ENCODE data around the gene TSPYL6. TPM values are rescaled to one million over a fixed set of nuclear protein-coding genes. Genes with fewer than 3 reads are reported as not detected.
"Not testable (repeated sequence)": the region's sequence is repeated elsewhere in the genome, so short reads cannot be mapped to it uniquely, and the experiment has no call there.

Gene TSPYL6
- total RNA-seq (not detected in 2 replicates), polyA plus RNA-seq (not detected in 2 replicates)

DNA sequence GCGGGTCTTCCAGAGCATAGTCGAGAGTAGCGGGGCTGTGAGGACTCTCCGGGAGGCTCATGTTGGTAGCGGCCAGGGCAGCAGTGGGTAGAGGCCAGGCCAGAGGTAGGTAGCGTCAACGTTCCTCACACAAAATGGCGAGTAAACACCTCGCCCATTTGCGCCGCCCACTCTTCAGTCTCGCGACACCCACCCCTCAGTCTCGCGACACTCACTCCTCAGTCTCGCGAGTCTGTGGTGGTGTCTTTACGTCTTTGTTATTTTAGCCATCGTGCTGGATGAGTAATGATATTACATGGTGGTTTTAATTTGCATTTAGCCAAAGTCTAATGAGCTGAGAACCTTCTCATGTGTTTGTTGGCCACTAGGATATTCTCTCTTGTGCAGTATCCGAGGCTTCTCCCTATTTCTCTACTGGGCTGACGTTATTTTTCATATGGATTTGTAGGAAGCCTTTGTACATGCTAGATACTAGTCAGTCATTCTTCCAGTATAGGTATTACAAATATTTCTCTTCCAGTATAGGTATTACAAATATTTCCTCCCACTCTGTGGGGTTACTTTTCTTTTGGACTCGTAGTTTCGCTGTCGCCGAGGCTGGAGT is at the start of gene TSPYL6:
Gene TSPYL6, minus strand, starts transcription at position 139 of the 604 bp plus-strand sequence. Its CDS starts 78 bp downstream, at position 61.
- no peaks in the 10 kb centered on the region for H3K4me1 ChIP-seq (ENCODE audit: low read depth)
- TF ChIP-seq, protein P1, sequence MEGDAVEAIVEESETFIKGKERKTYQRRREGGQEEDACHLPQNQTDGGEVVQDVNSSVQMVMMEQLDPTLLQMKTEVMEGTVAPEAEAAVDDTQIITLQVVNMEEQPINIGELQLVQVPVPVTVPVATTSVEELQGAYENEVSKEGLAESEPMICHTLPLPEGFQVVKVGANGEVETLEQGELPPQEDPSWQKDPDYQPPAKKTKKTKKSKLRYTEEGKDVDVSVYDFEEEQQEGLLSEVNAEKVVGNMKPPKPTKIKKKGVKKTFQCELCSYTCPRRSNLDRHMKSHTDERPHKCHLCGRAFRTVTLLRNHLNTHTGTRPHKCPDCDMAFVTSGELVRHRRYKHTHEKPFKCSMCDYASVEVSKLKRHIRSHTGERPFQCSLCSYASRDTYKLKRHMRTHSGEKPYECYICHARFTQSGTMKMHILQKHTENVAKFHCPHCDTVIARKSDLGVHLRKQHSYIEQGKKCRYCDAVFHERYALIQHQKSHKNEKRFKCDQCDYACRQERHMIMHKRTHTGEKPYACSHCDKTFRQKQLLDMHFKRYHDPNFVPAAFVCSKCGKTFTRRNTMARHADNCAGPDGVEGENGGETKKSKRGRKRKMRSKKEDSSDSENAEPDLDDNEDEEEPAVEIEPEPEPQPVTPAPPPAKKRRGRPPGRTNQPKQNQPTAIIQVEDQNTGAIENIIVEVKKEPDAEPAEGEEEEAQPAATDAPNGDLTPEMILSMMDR (IDR thresholded peaks at IDR 0.05; ENCODE audit: low read depth, low read length), result no peak
- DNase-seq (ENCODE audit: low read depth in 1 of 2, low spot score in 1 of 2), result no peak
- H3K4me3 ChIP-seq, result no peak within 1 kb of the TSS
- H3K9me3 ChIP-seq (ENCODE audit: low read depth), result no peaks in the 10 kb centered on the region
- no peak within 1 kb of the TSS for H3K27ac ChIP-seq
- no peaks in the 10 kb centered on the region for H3K27me3 ChIP-seq
- H3K36me3 ChIP-seq, result no peaks in the 10 kb centered on the region

DNA sequence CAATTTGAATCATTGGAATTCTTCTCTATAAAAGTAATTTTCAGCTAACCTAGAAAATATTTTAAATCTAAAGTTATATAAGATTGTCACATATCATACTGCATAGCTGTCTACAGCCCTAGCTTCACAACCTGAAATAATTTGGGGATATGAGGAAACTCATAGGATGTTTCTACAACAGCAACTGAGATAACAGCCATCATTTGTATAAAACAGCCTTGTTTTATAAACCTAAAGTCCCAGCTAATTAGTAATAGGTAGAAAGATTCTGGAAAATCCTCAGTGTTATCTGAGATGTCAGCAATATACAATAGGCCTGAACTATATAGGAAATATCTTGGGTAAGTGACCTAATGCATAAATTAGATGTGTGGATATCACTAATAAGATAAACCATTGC is 47.6 kb upstream of the TSPYL6 start:
- Histone ChIP-seq H3K27ac (no peak overlapping the region), H3K4me1 (ENCODE audit: low read depth) (no peaks in the 10 kb centered on the region), H3K27me3 (no peaks in the 10 kb centered on the region), H3K36me3 (no peaks in the 10 kb centered on the region), H3K9me3 (ENCODE audit: low read depth) (no peaks in the 10 kb centered on the region), H3K4me3 (no peak overlapping the region)
- DNase-seq (ENCODE audit: low read depth in 1 of 2, low spot score in 1 of 2), result no peak
- TF ChIP-seq, protein P1 (IDR thresholded peaks at IDR 0.05; ENCODE audit: low read depth, low read length), result no peak

DNA sequence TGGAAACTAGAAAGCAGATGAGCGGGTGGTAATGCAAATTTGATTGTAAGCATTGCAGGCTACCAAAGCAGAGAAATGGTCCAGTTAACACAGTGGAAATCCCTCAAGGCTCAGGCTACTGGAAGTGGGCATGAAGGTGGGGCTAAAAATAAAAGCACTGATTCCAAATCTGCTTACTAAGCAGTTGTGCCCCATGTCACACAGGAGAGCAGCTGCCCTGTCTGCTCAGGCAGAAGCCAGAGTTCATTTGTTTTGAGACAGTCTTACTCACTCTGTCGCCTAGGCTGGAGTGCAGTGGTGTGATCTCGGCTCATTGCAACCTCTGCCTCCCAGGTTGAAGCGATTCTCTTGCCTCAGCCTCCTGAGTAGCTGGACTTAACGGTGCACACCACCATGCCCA is 42.5 kb upstream of the TSPYL6 start:
- no peaks in the 10 kb centered on the region for H3K4me1 ChIP-seq (ENCODE audit: low read depth)
- no peaks in the 10 kb centered on the region for H3K9me3 ChIP-seq (ENCODE audit: low read depth)
- TF ChIP-seq, protein P1 (IDR thresholded peaks at IDR 0.05; ENCODE audit: low read depth, low read length), result no peak
- H3K36me3 ChIP-seq, result no peaks in the 10 kb centered on the region
- no peaks in the 10 kb centered on the region for H3K27me3 ChIP-seq
- DNase-seq (ENCODE audit: low read depth in 1 of 2, low spot score in 1 of 2), result no peak
- no peak overlapping the region for H3K4me3 ChIP-seq
- H3K27ac ChIP-seq, result no peak overlapping the region

DNA sequence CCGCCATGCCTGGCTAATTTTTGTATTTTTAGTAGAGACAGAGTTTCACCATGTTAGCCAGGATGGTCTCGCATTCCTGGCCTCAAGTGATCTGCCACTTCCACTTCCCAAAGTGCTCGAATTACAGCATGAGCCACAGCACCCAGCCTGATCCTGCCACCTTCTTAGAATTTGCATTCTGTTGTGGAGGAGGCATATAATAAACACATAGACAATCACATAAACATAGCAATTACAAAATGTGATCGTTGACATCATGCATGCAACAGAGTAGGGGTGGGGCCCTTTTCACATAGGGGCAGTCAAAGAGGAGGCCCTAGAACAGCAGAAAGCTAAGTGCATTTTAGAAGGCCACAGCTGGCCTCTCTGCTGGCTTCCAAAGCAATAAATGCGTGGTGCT is 39.9 kb upstream of the TSPYL6 start:
- TF ChIP-seq, protein P1 (IDR thresholded peaks at IDR 0.05; ENCODE audit: low read depth, low read length), result no peak
- H3K36me3 ChIP-seq, result no peaks in the 10 kb centered on the region
- no peaks in the 10 kb centered on the region for H3K4me1 ChIP-seq (ENCODE audit: low read depth)
- H3K9me3 ChIP-seq (ENCODE audit: low read depth), result no peaks in the 10 kb centered on the region
- DNase-seq (ENCODE audit: low read depth in 1 of 2, low spot score in 1 of 2), result peak in 1 of 2 donors; percentile 28
- no peak overlapping the region for H3K27ac ChIP-seq
- no peak overlapping the region for H3K4me3 ChIP-seq
- H3K27me3 ChIP-seq, result no peaks in the 10 kb centered on the region

DNA sequence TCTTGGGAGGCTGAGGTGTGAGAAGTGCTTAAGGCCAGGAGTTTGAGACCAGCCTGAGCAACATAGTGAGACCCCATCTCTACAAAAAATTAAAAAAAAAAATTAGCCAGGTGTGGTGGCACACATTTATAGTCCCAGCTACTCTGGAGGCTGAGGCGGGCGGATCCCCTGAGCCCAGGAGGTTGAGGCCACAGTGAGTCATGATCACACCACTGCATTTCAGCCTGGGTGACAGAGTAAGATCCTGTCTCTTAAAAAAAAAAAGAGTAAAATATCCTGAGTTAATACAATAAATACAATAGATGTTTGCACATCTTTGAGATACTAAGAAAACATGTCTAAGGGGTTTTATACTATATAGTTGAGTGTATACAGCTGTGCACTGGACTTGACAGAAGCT is 38.6 kb upstream of the TSPYL6 start:
- H3K27ac ChIP-seq; H3K36me3 ChIP-seq; DNase-seq (ENCODE audit: low read depth in 1 of 2, low spot score in 1 of 2); H3K4me3 ChIP-seq; H3K4me1 ChIP-seq (ENCODE audit: low read depth); H3K9me3 ChIP-seq (ENCODE audit: low read depth); H3K27me3 ChIP-seq: not testable (repeated sequence)

DNA sequence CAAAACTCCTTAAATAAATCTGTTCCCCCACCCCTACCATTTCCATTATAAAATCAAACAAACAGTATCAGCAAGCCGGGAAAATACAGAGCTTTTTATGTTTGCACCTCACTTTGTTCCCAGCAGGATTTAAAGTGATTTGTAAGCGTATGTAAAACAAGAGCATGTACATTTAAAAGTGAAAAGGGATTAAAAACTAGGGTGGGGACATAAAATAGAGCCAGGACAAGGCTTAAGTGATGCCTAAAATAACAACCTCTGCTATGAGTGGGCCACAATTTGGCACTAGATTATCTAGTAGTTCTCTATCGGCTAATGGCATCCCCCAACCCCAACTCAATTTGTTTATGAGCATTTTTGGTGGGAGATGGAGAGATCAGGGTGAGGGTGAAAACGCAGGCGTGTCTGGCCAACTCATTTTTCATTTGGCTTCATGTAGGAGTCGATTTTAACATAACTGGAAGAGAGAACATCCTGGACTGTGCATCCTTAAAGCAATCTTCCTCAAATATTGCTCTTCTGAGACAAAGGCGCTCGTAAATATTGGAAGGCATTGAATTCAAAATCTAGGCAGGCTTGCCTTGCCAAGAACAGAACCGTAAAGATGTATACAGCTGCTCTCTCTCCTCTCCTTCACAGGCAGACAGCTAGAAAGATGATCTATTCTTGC is 34.5 kb upstream of the TSPYL6 start:
- H3K4me3 ChIP-seq, result no peak overlapping the region
- DNase-seq (ENCODE audit: low read depth in 1 of 2, low spot score in 1 of 2), result no peak
- H3K36me3 ChIP-seq, result no peaks in the 10 kb centered on the region
- no peaks in the 10 kb centered on the region for H3K4me1 ChIP-seq (ENCODE audit: low read depth)
- no peak overlapping the region for H3K27ac ChIP-seq
- TF ChIP-seq, protein P1 (IDR thresholded peaks at IDR 0.05; ENCODE audit: low read depth, low read length), result no peak
- no peaks in the 10 kb centered on the region for H3K27me3 ChIP-seq
- no peaks in the 10 kb centered on the region for H3K9me3 ChIP-seq (ENCODE audit: low read depth)

All from cardiac muscle cell (in vitro differentiated cells and primary cell).